Smooth muscle cell (in vitro differentiated cells): ENCODE results near the gene OR51D1. TPM values are rescaled to one million over a fixed set of nuclear protein-coding genes. Genes with fewer than 3 reads are reported as not detected.

Experiments used
- DNase-seq: peaks from one replicate; lab custom pipeline; 2025; ENCODE audit not compliant: unreplicated experiment; lab: John Stamatoyannopoulos, UW
- H2AFZ ChIP-seq: fragments of 200-600 bp; sonication (generic); 2 replicates; pipeline ENCODE4 v1.6.0; 2016; ENCODE audit warnings: antibody characterized with exemption, low read depth, mild to moderate bottlenecking
- H3F3A ChIP-seq: fragments of 200-600 bp; sonication (generic); 2 replicates; pipeline ENCODE4 v1.6.0; 2017; ENCODE audit warnings: antibody characterized with exemption, low read depth
- H3K27ac ChIP-seq: fragments of 200-600 bp; sonication (generic); 2 replicates; pipeline ENCODE4 v1.5.1; 2016; ENCODE audit warnings: low read depth, mild to moderate bottlenecking
- H3K27me3 ChIP-seq: fragments of 200-600 bp; sonication (generic); 2 replicates; pipeline ENCODE4 v1.6.1; 2016; ENCODE audit warnings: low read depth, mild to moderate bottlenecking
- H3K36me3 ChIP-seq: fragments of 200-600 bp; sonication (generic); 2 replicates; pipeline ENCODE4 v1.5.1; 2016; ENCODE audit warnings: low read depth
- H3K4me1 ChIP-seq: fragments of 200-600 bp; sonication (generic); 2 replicates; pipeline ENCODE4 v1.5.1; 2016; ENCODE audit warnings: low read depth
- H3K4me2 ChIP-seq: fragments of 200-600 bp; sonication (generic); 2 replicates; pipeline ENCODE4 v1.6.0; 2016; ENCODE audit warnings: mild to moderate bottlenecking
- H3K4me3 ChIP-seq: fragments of 200-600 bp; sonication (generic); 2 replicates; pipeline ENCODE4 v1.5.1; 2016; ENCODE audit warnings: mild to moderate bottlenecking
- H3K79me2 ChIP-seq: fragments of 200-600 bp; sonication (generic); 2 replicates; pipeline ENCODE4 v1.6.0; 2016; ENCODE audit warnings: low read depth, mild to moderate bottlenecking
- H3K9ac ChIP-seq: fragments of 200-600 bp; sonication (generic); 2 replicates; pipeline ENCODE4 v1.6.0; 2016; ENCODE audit warnings: low read depth
- H3K9me3 ChIP-seq: fragments of 200-600 bp; sonication (generic); replicated peaks from 2 replicates; pipeline ENCODE4 v1.5.1; 2016; ENCODE audit warnings: low read depth
- H4K20me1 ChIP-seq: fragments of 200-600 bp; sonication (generic); 2 replicates; pipeline ENCODE4 v1.6.0; 2016; ENCODE audit warnings: low read depth
- WGBS: methylation state at CpG from one replicate; pipeline ENCODE4 v1.1.7; 2016; ENCODE audit warnings: low lambda C conversion rate; 5-methylcytosine and 5-hydroxymethylcytosine counted together
- polyA plus RNA-seq: library from polyadenylated mRNA; unstranded; fragments of >200 nt; fragmentation: Nextera tagmentation; extraction: Ambion mirVana; gene quantifications from 2 replicates; pipeline ENCODE4 v1.2.1, GENCODE V29; 2016
- total RNA-seq: library from RNA; depleted of rRNA; stranded (reverse); fragments of >200 nt; gene quantifications from 2 replicates; pipeline ENCODE4 v1.2.3, GENCODE V29; 2014
- TF ChIP-seq, protein P1 (sequence below): fragments of 200-600 bp; sonication (generic); IDR thresholded peaks from 2 replicates; pipeline ENCODE4 v1.5.1; 2017; ENCODE audit warnings: borderline replicate concordance, mild to moderate bottlenecking, antibody characterized with exemption; ENCODE audit not compliant: insufficient read depth, poor library complexity, severe bottlenecking

The OR51D1 gene
- total and polyA plus RNA-seq, 2 experiments from 2014 or later, result not detected

DNA sequence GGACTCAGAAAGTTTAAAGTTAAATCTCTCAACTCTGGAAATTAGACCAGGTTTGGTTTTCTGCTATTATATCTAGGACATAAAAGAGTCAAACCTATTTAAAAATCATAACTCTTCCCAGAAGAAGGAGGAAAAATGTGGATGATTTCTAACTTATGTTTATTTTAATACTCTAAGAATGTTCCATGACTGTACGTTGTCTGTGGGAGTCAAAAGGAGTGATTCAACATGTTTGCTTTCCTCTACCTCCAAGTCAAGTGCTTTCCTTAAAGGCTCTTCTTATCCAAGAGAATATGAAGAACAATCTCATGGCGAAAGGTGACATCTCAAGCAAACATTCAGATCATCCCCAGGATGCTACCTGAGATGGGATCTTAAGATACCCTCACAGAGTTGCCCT, 28.1 kb downstream of the OR51D1 start:
- DNase-seq, result no peak
- H3F3A ChIP-seq, result no peaks in the 10 kb centered on the region
- H3K4me2 ChIP-seq, result no peak overlapping the region
- 67% methylated on average over 2 of the region's 2 CpGs for WGBS
- H4K20me1 ChIP-seq, result no peaks in the 10 kb centered on the region
- H3K27ac ChIP-seq, result no peak overlapping the region
- H3K9me3 ChIP-seq, result no peaks in the 10 kb centered on the region
- no peaks in the 10 kb centered on the region for H3K27me3 ChIP-seq
- H3K9ac ChIP-seq, result no peak overlapping the region
- no peak overlapping the region for H3K4me3 ChIP-seq
- H3K79me2 ChIP-seq, result no peaks in the 10 kb centered on the region
- no peak overlapping the region for H2AFZ ChIP-seq
- no peaks in the 10 kb centered on the region for H3K36me3 ChIP-seq
- H3K4me1 ChIP-seq, result no peaks in the 10 kb centered on the region
- TF ChIP-seq, protein P1, sequence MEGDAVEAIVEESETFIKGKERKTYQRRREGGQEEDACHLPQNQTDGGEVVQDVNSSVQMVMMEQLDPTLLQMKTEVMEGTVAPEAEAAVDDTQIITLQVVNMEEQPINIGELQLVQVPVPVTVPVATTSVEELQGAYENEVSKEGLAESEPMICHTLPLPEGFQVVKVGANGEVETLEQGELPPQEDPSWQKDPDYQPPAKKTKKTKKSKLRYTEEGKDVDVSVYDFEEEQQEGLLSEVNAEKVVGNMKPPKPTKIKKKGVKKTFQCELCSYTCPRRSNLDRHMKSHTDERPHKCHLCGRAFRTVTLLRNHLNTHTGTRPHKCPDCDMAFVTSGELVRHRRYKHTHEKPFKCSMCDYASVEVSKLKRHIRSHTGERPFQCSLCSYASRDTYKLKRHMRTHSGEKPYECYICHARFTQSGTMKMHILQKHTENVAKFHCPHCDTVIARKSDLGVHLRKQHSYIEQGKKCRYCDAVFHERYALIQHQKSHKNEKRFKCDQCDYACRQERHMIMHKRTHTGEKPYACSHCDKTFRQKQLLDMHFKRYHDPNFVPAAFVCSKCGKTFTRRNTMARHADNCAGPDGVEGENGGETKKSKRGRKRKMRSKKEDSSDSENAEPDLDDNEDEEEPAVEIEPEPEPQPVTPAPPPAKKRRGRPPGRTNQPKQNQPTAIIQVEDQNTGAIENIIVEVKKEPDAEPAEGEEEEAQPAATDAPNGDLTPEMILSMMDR, result no peak

DNA sequence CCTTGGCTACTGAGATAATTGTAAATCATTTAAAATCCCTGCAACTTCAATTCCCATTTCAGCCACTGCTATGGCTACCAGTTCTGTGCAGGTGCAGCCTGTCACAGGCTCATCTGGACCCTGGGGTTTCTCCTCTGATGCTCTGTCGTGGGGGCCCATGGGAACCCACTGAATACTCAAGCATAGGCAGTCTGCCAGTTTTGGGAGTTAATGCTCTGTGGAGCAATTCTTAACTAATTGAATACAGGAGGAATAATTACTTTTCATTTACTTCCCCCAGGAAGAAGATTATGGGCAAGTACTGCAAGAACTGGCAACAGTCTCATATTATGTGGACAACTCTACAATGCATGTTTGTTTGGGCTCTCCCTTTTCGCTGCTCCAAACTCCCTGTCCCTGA, 34.5 kb downstream of the OR51D1 start:
- H3K27me3 ChIP-seq, result no peaks in the 10 kb centered on the region
- no peak overlapping the region for H2AFZ ChIP-seq
- 93% methylated on average over 2 of the region's 2 CpGs for WGBS
- H3K9ac ChIP-seq, result no peak overlapping the region
- no peaks in the 10 kb centered on the region for H3K4me1 ChIP-seq
- H3K4me2 ChIP-seq, result no peak overlapping the region
- no peak overlapping the region for H3K27ac ChIP-seq
- no peaks in the 10 kb centered on the region for H3K9me3 ChIP-seq
- H3K36me3 ChIP-seq, result no peaks in the 10 kb centered on the region
- TF ChIP-seq, protein P1, result no peak
- DNase-seq, result no peak
- no peaks in the 10 kb centered on the region for H3K79me2 ChIP-seq
- no peaks in the 10 kb centered on the region for H4K20me1 ChIP-seq
- H3F3A ChIP-seq, result no peaks in the 10 kb centered on the region
- H3K4me3 ChIP-seq, result no peak overlapping the region

DNA sequence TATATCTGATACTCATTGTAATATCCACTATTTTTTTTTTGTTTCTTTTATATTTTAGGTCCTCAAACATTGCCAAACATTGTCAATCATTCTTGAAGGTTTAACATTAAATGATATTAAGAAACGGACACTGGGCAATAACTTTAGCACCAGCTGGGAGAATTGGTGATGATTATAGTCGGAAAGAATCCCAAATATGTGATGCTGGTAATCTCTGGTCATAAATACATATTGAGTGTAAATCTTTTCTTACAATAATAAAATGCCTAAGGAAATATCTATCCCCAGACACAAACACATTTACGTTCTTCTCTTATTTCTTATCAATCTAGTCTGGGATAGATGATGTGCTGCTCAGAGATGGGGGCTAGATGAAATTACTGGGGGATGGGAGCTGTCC, 35.2 kb downstream of the OR51D1 start:
- Histone ChIP-seq H2AFZ (no peak overlapping the region), H3K4me1 (no peaks in the 10 kb centered on the region), H3K4me2 (no peak overlapping the region), H3K27me3 (no peaks in the 10 kb centered on the region), H3K9ac (no peak overlapping the region), H3K79me2 (no peaks in the 10 kb centered on the region), H3K27ac (no peak overlapping the region), H4K20me1 (no peaks in the 10 kb centered on the region), H3F3A (no peaks in the 10 kb centered on the region), H3K9me3 (no peaks in the 10 kb centered on the region), H3K36me3 (no peaks in the 10 kb centered on the region), H3K4me3 (no peak overlapping the region)
- no peak for DNase-seq
- TF ChIP-seq, protein P1, result no peak
- 40% methylated on average over 3 of the region's 3 CpGs for WGBS

DNA sequence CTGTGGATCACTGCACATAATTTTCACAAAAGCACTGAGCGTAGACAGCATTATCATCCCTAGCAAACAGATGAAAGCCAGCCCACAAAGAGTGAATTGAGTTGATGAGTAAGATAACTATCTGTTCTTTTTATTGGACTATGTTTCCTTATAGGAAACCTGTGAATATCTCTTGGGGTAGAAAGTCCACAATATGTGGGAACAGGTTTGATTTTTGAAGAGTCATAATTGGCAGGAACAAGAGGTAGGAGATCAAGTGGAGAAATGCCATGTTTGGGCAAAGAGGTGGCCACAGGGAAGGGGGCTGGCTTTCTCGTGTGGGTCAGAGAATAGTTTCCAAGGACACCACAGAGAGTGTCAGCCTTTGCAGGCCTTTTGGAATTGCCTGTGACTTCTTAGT, 36.5 kb downstream of the OR51D1 start:
- no peaks in the 10 kb centered on the region for H4K20me1 ChIP-seq
- no peaks in the 10 kb centered on the region for H3K79me2 ChIP-seq
- H3K36me3 ChIP-seq, result no peaks in the 10 kb centered on the region
- TF ChIP-seq, protein P1, result no peak
- DNase-seq, result no peak
- no peak overlapping the region for H3K9ac ChIP-seq
- H3F3A ChIP-seq, result no peaks in the 10 kb centered on the region
- no peak overlapping the region for H3K27ac ChIP-seq
- no peak overlapping the region for H3K4me2 ChIP-seq
- no peak overlapping the region for H3K4me3 ChIP-seq
- H3K27me3 ChIP-seq, result no peaks in the 10 kb centered on the region
- no peaks in the 10 kb centered on the region for H3K9me3 ChIP-seq
- H3K4me1 ChIP-seq, result no peaks in the 10 kb centered on the region
- 64% methylated on average over 2 of the region's 2 CpGs for WGBS
- H2AFZ ChIP-seq, result no peak overlapping the region
